ENCODE measurements around the gene PRKCH.
"Not testable (repeated sequence)": the region's sequence is repeated elsewhere in the genome, so short reads cannot be mapped to it uniquely, and the experiment has no call there.

PRKCH gene

GRCh38 chr14:61515436-61516117 lies 194.2 kb downstream of the PRKCH start:
- DNase-seq (ENCODE audit: low spot score), result no peak

- no peak for DNase-seq (ENCODE audit: low spot score)
Measured at GRCh38 chr14:61516118-61516743, 194.9 kb downstream of the PRKCH start.

DNA sequence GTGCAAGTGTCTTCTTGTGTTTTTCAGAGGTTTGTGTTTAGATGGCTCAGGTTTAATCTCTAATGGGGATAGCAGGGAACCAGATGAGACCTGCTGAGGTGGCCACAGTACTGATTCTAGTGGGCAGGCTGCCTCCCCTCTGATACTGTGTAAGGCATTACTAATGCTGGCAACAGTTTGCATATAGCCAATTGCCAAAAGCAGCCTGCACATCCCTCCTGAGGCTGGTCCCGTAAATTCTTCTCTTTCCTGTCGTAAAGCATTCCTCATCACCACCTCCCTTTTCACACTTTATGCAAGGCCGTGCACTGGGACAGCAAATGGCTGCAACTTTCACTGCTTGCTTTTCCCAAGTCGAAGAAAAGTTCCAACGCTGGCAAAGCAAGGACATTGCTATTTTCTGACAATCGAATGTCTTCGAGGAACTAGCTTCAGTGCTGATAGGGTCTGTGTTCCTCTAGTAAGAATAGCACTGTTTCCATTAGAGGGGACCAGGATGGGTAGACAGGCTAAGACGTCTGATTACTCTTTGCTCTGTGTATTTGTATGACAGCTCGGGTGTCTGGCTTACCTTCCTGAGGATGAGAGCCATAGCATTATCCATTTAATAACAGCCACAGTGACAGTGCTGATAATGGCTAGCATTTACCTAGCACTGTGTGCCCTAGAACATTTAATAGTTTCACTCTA lies 195.7 kb downstream of the PRKCH start:
- no peak for DNase-seq (ENCODE audit: low spot score)

DNA sequence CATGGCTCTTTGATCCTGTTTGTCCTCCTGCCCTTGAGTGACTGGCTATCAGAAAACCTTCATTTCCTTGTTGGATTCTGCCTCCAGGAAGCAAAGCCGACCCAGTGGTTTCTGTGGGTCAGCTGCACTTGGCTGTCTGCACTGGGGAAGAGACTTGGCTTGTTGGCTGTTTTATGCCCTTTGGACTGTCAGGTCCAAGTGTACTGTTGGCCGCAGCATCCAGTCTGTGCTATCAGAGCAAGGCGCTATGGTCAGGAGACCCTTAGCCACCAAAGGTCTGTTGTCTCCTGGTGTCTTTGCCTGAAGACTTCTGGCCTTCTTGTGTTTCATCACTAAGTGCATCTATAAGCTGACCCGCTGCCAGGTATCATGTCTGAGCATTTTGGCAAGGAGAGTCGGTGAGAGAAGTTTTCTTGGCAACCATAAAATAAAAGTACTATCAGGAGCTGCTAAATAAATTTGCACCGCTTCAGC lies 196.6 kb downstream of the PRKCH start:
- peak; percentile 55 for DNase-seq (ENCODE audit: low spot score)

GRCh38 chr14:61518403-61518802 lies 197.0 kb downstream of the PRKCH start:
- DNase-seq (ENCODE audit: low spot score), result no peak

DNA sequence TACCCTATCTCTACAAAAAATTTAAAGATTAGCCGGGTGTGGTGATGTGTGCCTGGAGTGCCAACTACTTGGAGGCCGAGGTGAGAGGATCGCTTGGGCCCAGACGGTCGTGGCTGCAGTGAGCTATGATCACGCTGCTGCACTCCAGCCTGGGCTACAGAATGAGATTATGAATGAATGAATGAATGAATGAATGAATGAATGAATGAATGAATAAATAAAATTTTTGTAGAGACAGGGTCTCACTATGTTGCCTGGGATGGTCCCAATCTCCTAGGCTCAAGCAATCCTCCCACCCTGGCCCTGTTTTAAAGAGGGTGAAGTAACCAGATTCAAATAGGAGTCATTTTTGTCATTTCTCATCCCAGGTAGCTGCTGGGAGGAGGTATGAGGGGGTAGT lies 197.7 kb downstream of the PRKCH start:
- no peak for DNase-seq (ENCODE audit: low spot score)

- DNase-seq (ENCODE audit: low spot score), result no peak
Measured at GRCh38 chr14:61519735-61520134, 198.4 kb downstream of the PRKCH start.

DNA sequence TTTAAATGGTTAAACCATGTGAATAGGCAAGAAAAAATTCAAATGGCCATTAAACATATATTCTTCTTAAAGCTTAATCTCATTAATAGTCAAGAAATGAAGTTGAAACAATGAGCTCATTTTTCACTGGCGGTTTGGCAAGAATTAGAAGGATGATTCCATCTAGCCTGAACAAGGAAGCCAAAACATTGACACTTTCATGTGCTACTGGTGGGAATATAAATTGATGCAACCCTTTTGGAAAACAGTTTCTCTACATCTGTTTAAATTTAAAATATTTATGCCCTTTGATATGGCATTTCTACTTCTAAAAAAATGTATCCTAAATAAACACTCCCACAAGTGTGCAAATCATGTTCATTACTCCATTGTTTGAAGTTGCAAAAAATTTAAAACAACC lies 199.2 kb downstream of the PRKCH start:
- DNase-seq (ENCODE audit: low spot score), result no peak

DNA sequence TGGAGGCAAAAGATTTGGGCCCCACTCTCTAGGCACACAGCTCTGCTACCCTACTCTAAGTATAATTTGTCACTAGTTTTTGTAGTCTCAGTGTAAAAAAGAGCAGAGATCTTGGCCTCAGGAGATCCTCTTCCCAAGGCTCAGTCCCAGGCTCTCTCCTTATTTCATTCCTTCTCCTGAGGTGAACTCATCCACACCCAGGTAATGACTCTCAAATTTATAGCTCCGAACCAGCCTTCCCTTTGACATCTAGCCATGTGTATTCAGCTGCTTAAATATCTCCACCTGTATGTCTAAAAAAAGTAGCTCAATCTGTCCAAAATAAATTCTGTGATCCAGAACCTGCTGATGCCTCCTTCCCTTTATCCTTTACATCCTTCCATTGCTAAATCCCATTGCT lies 200.4 kb downstream of the PRKCH start:
- no peak for DNase-seq (ENCODE audit: low spot score)

DNA sequence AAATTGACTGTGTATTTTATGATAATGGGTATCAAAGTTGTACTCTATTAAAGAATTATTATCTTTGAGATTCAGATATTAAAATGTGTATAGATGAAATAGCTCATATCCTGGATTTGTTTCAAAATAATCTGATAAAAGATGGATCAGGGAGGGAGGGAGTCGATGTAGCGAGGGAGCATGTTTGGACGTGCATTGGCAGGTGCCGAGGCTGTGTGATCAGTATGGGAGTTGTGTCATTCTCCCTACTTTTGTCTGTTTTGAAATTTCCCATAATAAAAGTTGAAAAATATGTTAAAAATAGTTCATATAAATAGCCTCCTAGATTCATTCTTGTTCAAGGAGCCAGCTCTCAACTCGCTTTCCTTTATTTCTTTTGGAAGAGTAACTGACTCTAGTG lies 202.4 kb downstream of the PRKCH start:
- DNase-seq (ENCODE audit: low spot score), result no peak

- peak; percentile 99 for DNase-seq (ENCODE audit: low spot score)
Measured at GRCh38 chr14:61524211-61524806, 202.9 kb downstream of the PRKCH start.

DNA sequence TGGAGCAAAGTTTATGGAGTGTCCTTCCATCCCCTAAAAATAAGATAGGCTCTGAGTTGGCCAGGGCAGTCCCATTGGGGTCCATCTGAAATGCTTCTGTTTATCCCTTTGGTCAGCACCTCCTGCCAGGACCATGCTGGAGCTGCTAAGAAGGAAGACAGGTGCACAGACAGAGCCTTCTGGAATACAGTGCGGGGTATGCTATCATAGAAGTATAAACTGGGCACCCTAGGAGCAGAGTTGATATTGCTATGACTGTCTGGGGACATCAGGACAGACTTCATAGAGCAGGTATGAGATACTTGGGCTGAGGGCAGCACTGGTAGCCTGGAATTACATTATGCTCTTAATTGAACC lies 203.5 kb downstream of the PRKCH start:
- no peak for DNase-seq (ENCODE audit: low spot score)

GRCh38 chr14:61525293-61526011 lies 204.1 kb downstream of the PRKCH start:
- DNase-seq (ENCODE audit: low spot score), result peak; percentile 100

DNA sequence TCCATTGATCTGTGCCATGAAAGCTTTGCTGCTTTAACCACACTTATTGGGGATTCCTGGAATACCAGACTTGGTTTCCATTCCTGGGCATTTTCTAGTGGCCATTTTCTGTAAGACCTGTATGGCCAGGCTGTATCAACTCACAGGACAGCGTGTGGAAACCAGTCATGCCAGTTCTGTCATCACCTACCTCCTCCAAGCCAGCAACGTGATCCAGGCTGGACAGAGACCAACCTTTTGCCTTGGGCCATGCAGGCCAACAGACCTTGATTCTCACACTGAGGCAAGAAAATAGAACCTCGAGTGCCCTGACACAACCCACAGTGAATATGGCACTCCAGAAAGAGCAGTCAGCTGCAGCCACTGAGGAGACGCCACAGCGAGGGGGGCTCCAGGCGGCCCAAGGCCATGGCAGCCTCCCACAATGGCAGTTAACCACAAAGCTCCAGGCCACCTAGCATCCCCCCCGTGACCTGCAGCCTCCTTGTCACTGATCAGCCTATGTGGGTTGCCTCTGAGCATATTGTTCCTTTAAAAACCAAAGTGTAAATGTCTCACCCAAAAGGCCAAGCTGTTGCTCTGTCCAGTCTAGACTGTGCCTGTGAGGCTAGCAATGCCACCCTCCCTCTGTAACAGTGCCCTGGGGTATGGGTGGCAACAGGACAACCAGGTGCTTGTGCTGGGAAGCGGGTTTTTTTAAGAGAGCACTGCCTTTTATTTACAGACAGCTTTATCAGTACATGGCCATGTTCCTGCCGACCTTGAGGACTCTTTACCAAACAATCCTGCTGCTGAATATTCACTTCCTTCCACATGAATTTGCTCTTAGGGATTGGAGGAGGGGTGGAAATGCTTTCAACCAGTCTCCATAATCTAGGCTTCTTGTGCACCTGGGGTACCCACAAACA lies 205.3 kb downstream of the PRKCH start:
- DNase-seq (ENCODE audit: low spot score), result peak; percentile 54

GRCh38 chr14:61527325-61528100 lies 206.1 kb downstream of the PRKCH start:
- peak; percentile 87 for DNase-seq (ENCODE audit: low spot score)

GRCh38 chr14:61528591-61529021 lies 207.2 kb downstream of the PRKCH start:
- peak; percentile 94 for DNase-seq (ENCODE audit: low spot score)

DNA sequence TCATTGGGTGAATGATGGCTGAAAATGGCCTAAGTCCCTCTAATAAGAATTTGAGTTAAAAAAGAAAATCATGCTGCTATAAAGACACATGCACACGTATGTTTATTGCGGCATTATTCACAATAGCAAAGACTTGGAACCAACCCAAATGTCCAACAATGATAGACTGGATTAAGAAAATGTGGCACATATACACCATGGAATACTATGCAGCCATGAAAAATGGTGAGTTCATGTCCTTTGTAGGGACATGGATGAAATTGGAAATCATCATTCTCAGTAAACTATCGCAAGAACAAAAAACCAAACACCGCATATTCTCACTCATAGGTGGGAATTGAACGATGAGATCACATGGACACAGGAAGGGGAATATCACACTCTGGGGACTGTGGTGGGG lies 208.0 kb downstream of the PRKCH start:
- DNase-seq (ENCODE audit: low spot score), result not testable (repeated sequence)

GRCh38 chr14:61530296-61530695 lies 208.9 kb downstream of the PRKCH start:
- DNase-seq (ENCODE audit: low spot score), result no peak

DNA sequence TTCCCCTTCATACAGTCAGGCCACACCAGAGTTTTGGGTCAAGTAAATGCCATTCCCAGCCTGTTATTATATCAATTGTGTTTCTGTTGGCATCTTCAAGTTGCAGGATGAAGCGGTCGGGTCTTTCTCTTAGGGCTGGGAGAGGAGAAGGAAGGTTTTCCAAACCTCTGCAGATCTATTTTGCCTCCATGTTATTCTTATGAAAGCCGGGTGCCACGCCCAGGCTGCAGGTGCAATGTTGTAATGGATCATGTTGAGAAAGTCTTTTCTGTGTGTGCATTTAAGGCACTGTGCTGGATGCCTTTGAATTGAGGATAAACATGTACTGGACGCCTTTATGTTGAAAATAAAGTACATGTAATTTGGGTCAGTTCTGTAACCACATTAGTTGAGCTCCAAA lies 209.5 kb downstream of the PRKCH start:
- DNase-seq (ENCODE audit: low spot score), result no peak

- no peak for DNase-seq (ENCODE audit: low spot score)
Measured at GRCh38 chr14:61531465-61532122, 210.2 kb downstream of the PRKCH start.
